HepG2 (cell line): ENCODE measurements around the gene DYSF. TPM values are rescaled to one million over a fixed set of nuclear protein-coding genes. Genes with fewer than 3 reads are reported as not detected.

ENCODE experiments used
- ATAC-seq: fragments of 200-7000 bp; cut with Tn5 transposase; 3 replicates; pipeline ENCODE4 v1.9.1; 2020; ENCODE audit warnings: mild to moderate bottlenecking, moderate library complexity
- BruUV-seq: library from RNA; stranded (reverse); fragments of 400-500 nt; replicated peaks from 2 replicates; lab custom pipeline; 2021; lab: Mats Ljungman, UMichigan
- CTCF ChIA-PET: fragments of 300-600 bp; formaldehyde crosslinking; extraction: SDS; loops from one replicate; lab custom pipeline; 2021; ENCODE audit warnings: low total read pairs, inconsistent platforms, low intra/inter-chr PET ratio; lab: Yijun Ruan, JAX
- POLR2A ChIA-PET: fragments of 350-600 bp; sonication (Branson Sonifier 250); formaldehyde crosslinking; loops from one replicate; lab custom pipeline; 2020; ENCODE audit warnings: antibody characterized with exemption, inconsistent platforms; lab: Yijun Ruan, JAX
- DNase-seq: peaks from one replicate; pipeline ENCODE4 v3.0.0-alpha.2; 2015; ENCODE audit warnings: low spot score
- FAIRE-seq: peaks from 3 replicates; lab custom pipeline; 2011; peaks lifted over from hg19 to GRCh38; lab: Jason Lieb, UNC
- H2AFZ ChIP-seq: one replicate; pipeline ENCODE4 v1.6.1; 2011; ENCODE audit warnings: low read length, inconsistent platforms
- H3K27ac ChIP-seq: fragments of 300-600 bp; 3 replicates; pipeline ENCODE4 v1.8.0; 2011; ENCODE audit warnings: mixed run types, mild to moderate bottlenecking, mixed read lengths, low read length, inconsistent platforms; ENCODE audit not compliant: insufficient read depth; ENCODE audit errors: extremely low read length
- H3K27me3 ChIP-seq, 2 experiments: fragments of 200-600 bp in 1 of 2; 2 replicates in 1 of 2; 3 replicates in 1 of 2; pipeline versions ENCODE4 v1.6.0 to v1.8.0; 2011; ENCODE audit warnings: low read length in 2 of 2, mild to moderate bottlenecking in 2 of 2, moderate library complexity in 2 of 2, inconsistent platforms in 1 of 2; ENCODE audit not compliant: insufficient read depth in 2 of 2, control insufficient read depth in 1 of 2
- H3K36me3 ChIP-seq, 2 experiments: fragments of 200-600 bp in 1 of 2; replicated peaks in 1 of 2; 2 replicates in 1 of 2; 3 replicates in 1 of 2; pipeline versions ENCODE4 v1.5.1 to v1.8.0; 2011; ENCODE audit warnings: low read length in 2 of 2, inconsistent platforms in 1 of 2; ENCODE audit not compliant: insufficient read depth in 2 of 2, control insufficient read depth in 1 of 2
- H3K4me1 ChIP-seq: 2 replicates; pipeline ENCODE4 v1.5.1; 2012; ENCODE audit warnings: low read length, inconsistent platforms; ENCODE audit not compliant: insufficient read depth
- H3K4me2 ChIP-seq: 2 replicates; pipeline ENCODE4 v1.6.0; 2011; ENCODE audit warnings: low read depth, low read length, inconsistent platforms
- H3K4me3 ChIP-seq, 3 experiments: fragments of 200-600 bp in 1 of 3; sonication (generic), shearing (Covaris generic) in 1 of 3; replicated peaks in 1 of 3; 2 replicates each; pipeline ENCODE4 v1.5.1; 2011 to 2016; ENCODE audit warnings: low read length in 3 of 3, inconsistent platforms in 2 of 3, low read depth in 2 of 3, mild to moderate bottlenecking in 2 of 3, control low read depth in 1 of 3, mixed read lengths in 1 of 3; ENCODE audit not compliant: insufficient read depth in 1 of 3
- H3K79me2 ChIP-seq: one replicate; pipeline ENCODE4 v1.6.1; 2011; ENCODE audit warnings: low read length, inconsistent platforms; ENCODE audit not compliant: insufficient read depth
- H3K9ac ChIP-seq: 2 replicates; pipeline ENCODE4 v1.6.0; 2011; ENCODE audit warnings: mild to moderate bottlenecking, low read depth, low read length, inconsistent platforms; ENCODE audit not compliant: insufficient read depth
- H3K9me3 ChIP-seq: 2 replicates; pipeline ENCODE4 v1.5.1; 2012; ENCODE audit warnings: mild to moderate bottlenecking, low read length
- H4K20me1 ChIP-seq: 2 replicates; pipeline ENCODE4 v1.6.0; 2011; ENCODE audit warnings: inconsistent platforms, mild to moderate bottlenecking, low read length, moderate library complexity; ENCODE audit not compliant: insufficient read depth
- ARID3A ChIP-seq: IDR thresholded peaks from 2 replicates; pipeline ENCODE4 v1.6.1; 2012; ENCODE audit warnings: low read depth, low read length, improper control_type of control experiment
- ATF5 ChIP-seq: sonication (generic); formaldehyde crosslinking; IDR thresholded peaks from 2 replicates; pipeline ENCODE4 v1.4.0; 2020; ENCODE audit warnings: mild to moderate bottlenecking, low read depth, missing genetic modification reagents
- FOXM1 ChIP-seq: sonication (generic); formaldehyde crosslinking; IDR thresholded peaks from 2 replicates; pipeline ENCODE4 v1.5.0; 2020; ENCODE audit warnings: missing genetic modification reagents
- FOXP1 ChIP-seq, 2 experiments: fragments of 450-650 bp in 1 of 2; IDR thresholded peaks; 2 replicates each; pipeline ENCODE4 v1.6.1; 2017 to 2018; ENCODE audit warnings: antibody characterized with exemption in 1 of 2
- HOMEZ ChIP-seq: IDR thresholded peaks from 2 replicates; pipeline ENCODE4 v1.6.1; 2016; ENCODE audit warnings: low read depth
- RARA ChIP-seq: IDR thresholded peaks from 2 replicates; pipeline ENCODE4 v1.6.1; 2016; ENCODE audit warnings: missing genetic modification reagents, missing compliant biosample characterization
- SP140L ChIP-seq: sonication (generic); formaldehyde crosslinking; IDR thresholded peaks from 2 replicates; pipeline ENCODE4 v1.4.0; 2020; ENCODE audit warnings: missing genetic modification reagents, borderline replicate concordance
- YEATS2 ChIP-seq: sonication (generic); formaldehyde crosslinking; IDR thresholded peaks from 2 replicates; pipeline ENCODE4 v1.4.0; 2020; ENCODE audit warnings: missing genetic modification reagents, borderline replicate concordance
- YEATS4 ChIP-seq: sonication (generic); formaldehyde crosslinking; IDR thresholded peaks from 2 replicates; pipeline ENCODE4 v1.4.0; 2020; ENCODE audit warnings: missing genetic modification reagents, borderline replicate concordance
- ZNF615 ChIP-seq: sonication (generic); formaldehyde crosslinking; IDR thresholded peaks from 2 replicates; pipeline ENCODE4 v1.5.0; 2020; ENCODE audit warnings: mild to moderate bottlenecking, missing genetic modification reagents, borderline replicate concordance
- ZNF850 ChIP-seq: sonication (generic); formaldehyde crosslinking; conservative IDR thresholded peaks from 2 replicates; pipeline ENCODE4 v1.9.0; 2021; ENCODE audit warnings: mild to moderate bottlenecking, missing genetic modification reagents
- ZXDC ChIP-seq: sonication (generic); formaldehyde crosslinking; IDR thresholded peaks from 2 replicates; pipeline ENCODE4 v1.5.0; 2020; ENCODE audit warnings: mild to moderate bottlenecking, missing genetic modification reagents
- WGBS: methylation state at CpG from one replicate; pipeline ENCODE4 v1.1.6; 2017; ENCODE audit warnings: low lambda C conversion rate; 5-methylcytosine and 5-hydroxymethylcytosine counted together
- in situ Hi-C: cut with HindIII; loops from 2 replicates; pipeline ENCODE4 v1.10.0; 2017; ENCODE audit warnings: low pct_unique_long_range_greater_than_20kb; ENCODE audit not compliant: extremely low pct_ligation_motif_present
- intact Hi-C: fragments of 100-400 bp; cut with micrococcal nuclease; formaldehyde crosslinking; loops from one replicate; pipeline ENCODE4 v1.10.0; 2022; ENCODE audit not compliant: unreplicated experiment
- polyA plus RNA-seq, 8 experiments: library from polyadenylated mRNA; depleted of rRNA in 3 of 8; stranded (reverse) in 7 of 8; unstranded in 1 of 8; fragments of >200 nt; fragmentation: Illumina TruSeq in 4 of 8; extraction: Trizol in 4 of 8; gene quantifications; 2 replicates each; pipeline versions ENCODE4 v1.2.1 to v1.2.3, GENCODE V29; 2011 to 2016; ENCODE audit warnings: low read depth in 4 of 8, missing spikeins in 1 of 8, mixed read lengths in 1 of 8; ENCODE audit not compliant: insufficient read depth in 1 of 8
- total RNA-seq, 5 experiments: library from RNA; depleted of rRNA; stranded (reverse); fragments of >200 nt; fragmentation: Illumina TruSeq; extraction: Trizol; gene quantifications; 2 replicates each; pipeline ENCODE4 v1.2.3, GENCODE V29; 2016; ENCODE audit warnings: low read depth in 1 of 5

The DYSF gene
- total and polyA plus RNA-seq, 2 of the 13 experiments (the other 11 are each of a cell fraction or from before 2014, with no cell fraction given), result 0.15 to 2.4 TPM

- BruUV-seq, result no TSS peak
- ChIA-PET POLR2A (no interaction called here), CTCF (no interaction called here)
- no peak overlapping the region for H3K4me2 ChIP-seq
- in situ Hi-C loops, result no loop called here
- no peaks in the 10 kb centered on the region; the same call in 1 of the 2 replicates for H4K20me1 ChIP-seq
- H3K27me3 ChIP-seq, result no peaks in the 10 kb centered on the region
- H3K4me1 ChIP-seq, result peaks cover 13% of the 10 kb centered on the region; the same call in 1 of the 2 replicates
- no peak overlapping the region for H3K27ac ChIP-seq
- no peak for DNase-seq
- intact Hi-C loops, result no loop called here
- peaks cover 8 to 42% of the 10 kb centered on the region in 2 experiments for H3K36me3 ChIP-seq
- no peak for ATAC-seq
- TF ChIP-seq FOXP1 (IDR thresholded peaks at IDR 0.05) (no peak), FOXP1 (CRISPR knock-in tag; IDR thresholded peaks at IDR 0.05) (peak; percentile 51; the same call in 1 of the 2 replicates), YEATS4 (CRISPR knock-in tag) (no peak), RARA (peak; percentile 50; the same call in 1 of the 2 replicates)
- no peaks in the 10 kb centered on the region for H3K79me2 ChIP-seq
- no peaks in the 10 kb centered on the region for H3K9me3 ChIP-seq
- H3K4me3 ChIP-seq, result no peak overlapping the region
- FAIRE-seq, result no peak
- H3K9ac ChIP-seq, result no peak overlapping the region
- whole genome bisulfite sequencing, result 95% methylated on average over 1 of the region's 1 CpG
- H2AFZ ChIP-seq, result no peak overlapping the region
These were observed 33.4 kb upstream of the DYSF start for GRCh38 chr2:71419976-71420375.

GRCh38 chr2:71422786-71423185 lies 30.6 kb upstream of the DYSF start:
- intact Hi-C loops (no loop called here), in situ Hi-C loops (no loop called here)
- BruUV-seq, result no TSS peak
- ATAC-seq, result no peak
- Histone ChIP-seq H3K27ac (no peak overlapping the region), H3K4me3 (no peak overlapping the region), H3K27me3 (no peaks in the 10 kb centered on the region), H3K9me3 (no peaks in the 10 kb centered on the region), H3K9ac (no peak overlapping the region), H2AFZ (no peak overlapping the region), H3K79me2 (no peaks in the 10 kb centered on the region), H3K4me2 (no peak overlapping the region), H3K4me1 (peaks cover 13% of the 10 kb centered on the region; the same call in 1 of the 2 replicates), H4K20me1 (no peaks in the 10 kb centered on the region; the same call in 1 of the 2 replicates), H3K36me3 (peaks cover 11 to 64% of the 10 kb centered on the region in 2 experiments)
- ChIA-PET CTCF (no interaction called here), POLR2A (no interaction called here)
- DNase-seq, result no peak
- no peak for FAIRE-seq
- 96% methylated on average over 2 of the region's 2 CpGs for WGBS
- TF ChIP-seq HOMEZ (no peak), FOXM1 (CRISPR knock-in tag) (no peak), ZNF615 (CRISPR knock-in tag) (no peak), YEATS2 (CRISPR knock-in tag) (no peak), ZXDC (CRISPR knock-in tag) (no peak), ARID3A (no peak), ATF5 (CRISPR knock-in tag) (no peak), SP140L (CRISPR knock-in tag) (no peak), ZNF850 (CRISPR knock-in tag) (no peak)
